Sigmoid colon (tissue), 4 donors: Measurements from ENCODE around the gene AIMP1.

Source experiments
- CTCF ChIP-seq, 4 experiments: fragments of 450-650 bp in 3 of 4; fragments of 200-600 bp in 1 of 4; IDR thresholded peaks; one replicate each; pipeline ENCODE4 v1.5.1; 2016 to 2019; ENCODE audit warnings: antibody characterized with exemption in 4 of 4, mild to moderate bottlenecking in 3 of 4, moderate library complexity in 2 of 4
- EP300 ChIP-seq, 4 donors: sonication (generic); formaldehyde crosslinking; IDR thresholded peaks; one replicate each; pipeline ENCODE4 v1.6.1; 2017; ENCODE audit warnings: antibody characterized with exemption in 4 of 4
- POLR2AphosphoS5 ChIP-seq, 4 donors: sonication (generic); formaldehyde crosslinking; IDR thresholded peaks; one replicate each; pipeline ENCODE4 v1.6.1; 2017; ENCODE audit warnings: antibody characterized with exemption in 4 of 4

GRCh38 chr4:106287353-106287969, 28.9 kb upstream of the AIMP1 start:
- TF ChIP-seq CTCF (IDR thresholded peaks at IDR 0.05) (no peak), EP300 (IDR thresholded peaks at IDR 0.05) (no peak), POLR2AphosphoS5 (IDR thresholded peaks at IDR 0.05) (no peak)
